Caco-2 (cell line): ENCODE results near the gene AIF1L. TPM values are rescaled to one million over a fixed set of nuclear protein-coding genes. Genes with fewer than 3 reads are reported as not detected.

Experiments
- BruUV-seq: library from RNA; stranded (reverse); fragments of 400-500 nt; replicated peaks from 2 replicates; lab custom pipeline; 2021; lab: Mats Ljungman, UMichigan
- CTCF ChIA-PET: fragments of 300-600 bp; sonication (Branson Sonifier 250); formaldehyde crosslinking; loops from one replicate; lab custom pipeline; 2022; ENCODE audit warnings: antibody characterized with exemption; lab: Charles Lee
- POLR2A ChIA-PET: fragments of 300-600 bp; sonication (Branson Sonifier 250); formaldehyde crosslinking; loops from one replicate; lab custom pipeline; 2022; ENCODE audit warnings: antibody characterized with exemption; lab: Charles Lee
- DNase-seq, 2 experiments: peaks; one replicate each; pipeline versions ENCODE4 v3.0.0 to v3.0.0-alpha.2; 2020 to 2022
- H3K27me3 ChIP-seq: replicated peaks from 2 replicates; pipeline ENCODE4 v1.6.0; 2011; ENCODE audit warnings: low read length; ENCODE audit not compliant: control insufficient read depth, insufficient read depth
- H3K36me3 ChIP-seq: 2 replicates; pipeline ENCODE4 v1.5.1; 2011; ENCODE audit warnings: low read length; ENCODE audit not compliant: control insufficient read depth, insufficient read depth
- H3K4me1 ChIP-seq: fragments of 250-450 bp; sonication (Bioruptor Pico); 2 replicates; pipeline ENCODE4 v1.5.1; 2020; ENCODE audit warnings: mild to moderate bottlenecking
- H3K4me3 ChIP-seq: 2 replicates; pipeline ENCODE4 v1.5.1; 2011; ENCODE audit warnings: low read depth, mild to moderate bottlenecking, control low read depth, low read length
- H3K9me3 ChIP-seq: fragments of 250-450 bp; sonication (Bioruptor Pico); 2 replicates; pipeline ENCODE4 v1.5.1; 2020; ENCODE audit warnings: mild to moderate bottlenecking, moderate library complexity
- H3K27ac Mint-ChIP-seq: one replicate; pipeline ENCODE4 v1.8.0; 2022; ENCODE audit warnings: mixed read lengths; ENCODE audit not compliant: unreplicated experiment
- H3K27me3 Mint-ChIP-seq: one replicate; pipeline ENCODE4 v1.8.0; 2022; ENCODE audit warnings: mixed read lengths; ENCODE audit not compliant: insufficient read depth, unreplicated experiment
- H3K36me3 Mint-ChIP-seq: one replicate; pipeline ENCODE4 v1.8.0; 2022; ENCODE audit warnings: mild to moderate bottlenecking, mixed read lengths; ENCODE audit not compliant: insufficient read depth, unreplicated experiment
- H3K4me1 Mint-ChIP-seq: one replicate; pipeline ENCODE4 v1.8.0; 2022; ENCODE audit warnings: low read depth, mixed read lengths; ENCODE audit not compliant: unreplicated experiment
- H3K4me3 Mint-ChIP-seq: one replicate; pipeline ENCODE4 v1.8.0; 2022; ENCODE audit warnings: mild to moderate bottlenecking, moderate library complexity, mixed read lengths; ENCODE audit not compliant: unreplicated experiment
- H3K9me3 Mint-ChIP-seq: one replicate; pipeline ENCODE4 v1.8.0; 2022; ENCODE audit warnings: mixed read lengths; ENCODE audit not compliant: unreplicated experiment
- CTCF ChIP-seq, 2 experiments: fragments of 200-600 bp in 1 of 2; IDR thresholded peaks; 1 replicate in 1 of 2; 2 replicates in 1 of 2; pipeline versions ENCODE4 v1.5.1 to v1.8.0; 2011 to 2022; ENCODE audit warnings: antibody characterized with exemption in 1 of 2, control low read depth in 1 of 2, inconsistent platforms in 1 of 2, low read depth in 1 of 2, low read length in 1 of 2, mild to moderate bottlenecking in 1 of 2, moderate library complexity in 1 of 2; ENCODE audit not compliant: insufficient read depth in 1 of 2, severe bottlenecking in 1 of 2, unreplicated experiment in 1 of 2
- intact Hi-C: fragments of 100-400 bp; cut with micrococcal nuclease; formaldehyde crosslinking; loops from one replicate; pipeline ENCODE4 v1.10.0; 2022; ENCODE audit not compliant: unreplicated experiment
- total RNA-seq: library from RNA; stranded (reverse); gene quantifications from 2 replicates; pipeline ENCODE4 v1.2.3, GENCODE V29; 2022

The AIF1L gene
- total RNA-seq, 1 experiment from 2014 or later: 20.8 TPM

- no peak for TF ChIP-seq CTCF (IDR thresholded peaks at IDR 0.05; ENCODE audit: insufficient read depth in 1 of 2, low read depth in 1 of 2, low read length in 1 of 2, severe bottlenecking in 1 of 2, unreplicated experiment in 1 of 2)
- Histone ChIP-seq H3K9me3 (no peaks in the 10 kb centered on the region), H3K36me3 (peaks cover 4% of the 10 kb centered on the region), H3K27me3 (no peaks in the 10 kb centered on the region), H3K4me1 (no peaks in the 10 kb centered on the region), H3K4me3 (no peak overlapping the region)
- intact Hi-C loops: no loop called here
- Mint-ChIP-seq H3K4me1 (no peaks in the 10 kb centered on the region), H3K9me3 (no peaks in the 10 kb centered on the region), H3K4me3 (no peak overlapping the region), H3K27me3 (no peaks in the 10 kb centered on the region), H3K27ac (no peak overlapping the region), H3K36me3 (peaks cover 85% of the 10 kb centered on the region)
- BruUV-seq: no TSS peak
- POLR2A ChIA-PET: interaction anchor here (0.6 kb wide), 1 partner anchor 12 kb away, joined by 6 read pairs; no protein-coding TSS in a partner anchor
- CTCF ChIA-PET: no interaction called here
- no peak for DNase-seq
Observed at GRCh38 chr9:131144201-131144600, 47.9 kb downstream of the AIF1L start.

- TF ChIP-seq CTCF (IDR thresholded peaks at IDR 0.05; ENCODE audit: insufficient read depth in 1 of 2, low read depth in 1 of 2, low read length in 1 of 2, severe bottlenecking in 1 of 2, unreplicated experiment in 1 of 2): no peak
- POLR2A ChIA-PET: no interaction called here
- Mint-ChIP-seq H3K27ac (no peak overlapping the region), H3K27me3 (no peaks in the 10 kb centered on the region), H3K4me1 (no peaks in the 10 kb centered on the region), H3K9me3 (no peaks in the 10 kb centered on the region), H3K4me3 (no peak overlapping the region), H3K36me3 (peaks cover 86% of the 10 kb centered on the region)
- peaks cover 2% of the 10 kb centered on the region; the same call in 1 of the 2 replicates for H3K36me3 ChIP-seq
- CTCF ChIA-PET: no interaction called here
- no peaks in the 10 kb centered on the region for H3K9me3 ChIP-seq
- DNase-seq: no peak
- no peak overlapping the region for H3K4me3 ChIP-seq
- no peaks in the 10 kb centered on the region for H3K4me1 ChIP-seq
- no peaks in the 10 kb centered on the region for H3K27me3 ChIP-seq
- intact Hi-C loops: no loop called here
- BruUV-seq: no TSS peak
Observed at GRCh38 chr9:131145245-131145644, 48.9 kb downstream of the AIF1L start.

GRCh38 chr9:131146186-131146585 is 49.9 kb downstream of the AIF1L start:
- Mint-ChIP-seq H3K36me3 (peaks cover 84% of the 10 kb centered on the region), H3K27ac (no peak overlapping the region), H3K9me3 (no peaks in the 10 kb centered on the region), H3K4me3 (no peak overlapping the region), H3K27me3 (no peaks in the 10 kb centered on the region), H3K4me1 (no peaks in the 10 kb centered on the region)
- Histone ChIP-seq H3K4me1 (no peaks in the 10 kb centered on the region), H3K4me3 (no peak overlapping the region), H3K9me3 (no peaks in the 10 kb centered on the region), H3K36me3 (peaks cover 2% of the 10 kb centered on the region; the same call in 1 of the 2 replicates), H3K27me3 (no peaks in the 10 kb centered on the region)
- no peak for TF ChIP-seq CTCF (IDR thresholded peaks at IDR 0.05; ENCODE audit: insufficient read depth in 1 of 2, low read depth in 1 of 2, low read length in 1 of 2, severe bottlenecking in 1 of 2, unreplicated experiment in 1 of 2)
- POLR2A ChIA-PET: no interaction called here
- CTCF ChIA-PET: no interaction called here
- intact Hi-C loops: no loop called here
- BruUV-seq: no TSS peak
- no peak for DNase-seq
